ENCODE measurements around the gene C8G.

The C8G gene

GRCh38 chr9:136970361-136970760 is 25.3 kb downstream of the C8G start:
- DNase-seq, result no peak

GRCh38 chr9:136971746-136972145 is 26.7 kb downstream of the C8G start:
- no peak for DNase-seq

- DNase-seq, result no peak
Observed at GRCh38 chr9:136972335-136972734, 27.3 kb downstream of the C8G start.

GRCh38 chr9:136972743-136973142 is 27.7 kb downstream of the C8G start:
- DNase-seq, result no peak

GRCh38 chr9:136973618-136974617 is 28.9 kb downstream of the C8G start:
- no peak for DNase-seq

- peak in 1 of 3 donors; percentile 19 for DNase-seq
Observed at GRCh38 chr9:136974817-136975535, 29.9 kb downstream of the C8G start.

GRCh38 chr9:136975644-136976043 is 30.6 kb downstream of the C8G start:
- peak; percentile 26 to 53 (median 35) for DNase-seq

GRCh38 chr9:136977223-136977622 is 32.2 kb downstream of the C8G start, which contains the start of gene PTGDS:
TSS of gene PTGDS (plus strand) at chr9:136977504. CDS start at chr9:136977579, 75 bp downstream.
- DNase-seq, result peak in 1 of 3 donors; percentile 26

- DNase-seq, result no peak
Observed at GRCh38 chr9:136977649-136978072, 32.6 kb downstream of the C8G start.

GRCh38 chr9:136978073-136978864 is 33.2 kb downstream of the C8G start:
- DNase-seq, result peak; percentile 57 to 87 (median 65)

GRCh38 chr9:136978865-136979544 is 34.0 kb downstream of the C8G start:
- DNase-seq, result no peak

GRCh38 chr9:136979769-136980587 is 34.9 kb downstream of the C8G start:
- DNase-seq, result no peak

GRCh38 chr9:136980669-136981478 is 35.8 kb downstream of the C8G start:
- DNase-seq, result no peak

- DNase-seq, result no peak
Observed at GRCh38 chr9:136981588-136982231, 36.7 kb downstream of the C8G start.

GRCh38 chr9:136982232-136983051 is 37.4 kb downstream of the C8G start, which contains the start of gene LCNL1:
TSS of gene LCNL1 (plus strand) at chr9:136982993. CDS start at chr9:136983587, 594 bp downstream.
- DNase-seq, result no peak

GRCh38 chr9:136983167-136983566 is 38.1 kb downstream of the C8G start:
- DNase-seq, result no peak

- no peak for DNase-seq
Observed at GRCh38 chr9:136983656-136984314, 38.7 kb downstream of the C8G start.

GRCh38 chr9:136984464-136985026 is 39.5 kb downstream of the C8G start:
- no peak for DNase-seq

All from suppressor macrophage treated with lipopolysaccharide for 1 hour (primary cell).